GOT3 (cell line): Measurements from ENCODE around the gene FGFR3.
"Not testable (repeated sequence)": the region's sequence is repeated elsewhere in the genome, so short reads cannot be mapped to it uniquely, and the experiment has no call there.

Experiments used
- DNase-seq: peaks from one replicate; lab custom pipeline; 2025; ENCODE audit warnings: mixed read lengths; lab: John Stamatoyannopoulos, UW

Gene FGFR3

GRCh38 chr4:1842339-1842895, 49.3 kb downstream of the FGFR3 start:
- no peak for DNase-seq

- no peak for DNase-seq
Measured at GRCh38 chr4:1842993-1843448, 49.9 kb downstream of the FGFR3 start.

GRCh38 chr4:1843852-1844251, 50.8 kb downstream of the FGFR3 start:
- no peak for DNase-seq

- not testable (repeated sequence) for DNase-seq
Measured at GRCh38 chr4:1844618-1845017, 51.5 kb downstream of the FGFR3 start.

GRCh38 chr4:1846580-1846979, 53.5 kb downstream of the FGFR3 start:
- no peak for DNase-seq

GRCh38 chr4:1850276-1850675, 57.2 kb downstream of the FGFR3 start:
- DNase-seq = no peak

- DNase-seq = no peak
Measured at GRCh38 chr4:1851160-1851559, 58.1 kb downstream of the FGFR3 start.

GRCh38 chr4:1851575-1852410, 58.7 kb downstream of the FGFR3 start:
- no peak for DNase-seq

- no peak for DNase-seq
Measured at GRCh38 chr4:1852904-1853623, 60.0 kb downstream of the FGFR3 start.

- DNase-seq = no peak
Measured at GRCh38 chr4:1854752-1855151, 61.7 kb downstream of the FGFR3 start.

GRCh38 chr4:1855333-1856070, 62.4 kb downstream of the FGFR3 start:
- no peak for DNase-seq

GRCh38 chr4:1856071-1856942, 63.2 kb downstream of the FGFR3 start, which contains the start of gene LETM1:
Gene LETM1, minus strand, starts transcription at chr4:1856156. Its CDS starts 206 bp downstream, at chr4:1855950.
- DNase-seq = peak; percentile 75

GRCh38 chr4:1856943-1857699, 64.0 kb downstream of the FGFR3 start:
- DNase-seq = no peak

GRCh38 chr4:1857931-1858330, 64.8 kb downstream of the FGFR3 start:
- no peak for DNase-seq
